PC-9 (cell line): ENCODE data around the gene PRICKLE2. TPM values are rescaled to one million over a fixed set of nuclear protein-coding genes. Genes with fewer than 3 reads are reported as not detected.
A peak's percentile ranks its signal among the peaks of the same experiment; 100 is the strongest.

Experiments
- BruUV-seq: library from RNA; stranded (reverse); fragments of 400-500 nt; replicated peaks from 2 replicates; lab custom pipeline; 2021; lab: Mats Ljungman, UMichigan
- CTCF ChIA-PET: fragments of 300-600 bp; sonication (Branson Sonifier 250); formaldehyde crosslinking; loops from one replicate; lab custom pipeline; 2022; ENCODE audit warnings: antibody characterized with exemption; lab: Charles Lee
- POLR2A ChIA-PET: fragments of 300-600 bp; sonication (Branson Sonifier 250); formaldehyde crosslinking; loops from one replicate; lab custom pipeline; 2022; ENCODE audit warnings: antibody characterized with exemption; ENCODE audit not compliant: unreplicated experiment; lab: Charles Lee
- DNase-seq, 2 experiments: peaks; one replicate each; pipeline versions ENCODE4 v3.0.0 to v3.0.0-alpha.2; 2015 to 2022; ENCODE audit warnings: mixed read lengths in 1 of 2
- H2AFZ ChIP-seq: fragments of 200-600 bp; sonication (generic); 2 replicates; pipeline ENCODE4 v1.8.1; 2017; ENCODE audit warnings: antibody characterized with exemption
- H3F3A ChIP-seq: fragments of 200-600 bp; sonication (generic); 2 replicates; pipeline ENCODE4 v1.8.1; 2017; ENCODE audit warnings: antibody characterized with exemption, mild to moderate bottlenecking, low read depth; ENCODE audit not compliant: insufficient read depth
- H3K27ac ChIP-seq: fragments of 200-600 bp; sonication (generic); 2 replicates; pipeline ENCODE4 v1.6.1; 2016; ENCODE audit warnings: mixed run types
- H3K27me3 ChIP-seq: fragments of 200-600 bp; sonication (generic); 2 replicates; pipeline ENCODE4 v1.6.1; 2016; ENCODE audit warnings: low read depth, mixed run types; ENCODE audit not compliant: insufficient read depth
- H3K36me3 ChIP-seq: fragments of 200-600 bp; sonication (generic); 2 replicates; pipeline ENCODE4 v1.6.1; 2016; ENCODE audit warnings: low read depth, mixed run types
- H3K4me1 ChIP-seq: fragments of 200-600 bp; sonication (generic); replicated peaks from 2 replicates; pipeline ENCODE4 v1.6.1; 2016; ENCODE audit warnings: mixed run types; ENCODE audit not compliant: insufficient read depth
- H3K4me2 ChIP-seq: fragments of 200-600 bp; sonication (generic); 2 replicates; pipeline ENCODE4 v1.6.1; 2017; ENCODE audit warnings: mixed run types
- H3K4me3 ChIP-seq: fragments of 200-600 bp; sonication (generic); 2 replicates; pipeline ENCODE4 v1.6.1; 2016; ENCODE audit warnings: mixed run types
- H3K79me2 ChIP-seq: fragments of 200-600 bp; sonication (generic); 2 replicates; pipeline ENCODE4 v1.6.1; 2017; ENCODE audit warnings: low read depth, mixed run types
- H3K9me2 ChIP-seq: fragments of 200-600 bp; sonication (generic); 2 replicates; pipeline ENCODE4 v1.8.1; 2017; ENCODE audit warnings: mild to moderate bottlenecking; ENCODE audit not compliant: insufficient read depth
- H3K9me3 ChIP-seq: fragments of 200-600 bp; sonication (generic); 2 replicates; pipeline ENCODE4 v1.8.1; 2016; ENCODE audit warnings: low read depth; ENCODE audit not compliant: insufficient read depth
- H4K20me1 ChIP-seq: fragments of 200-600 bp; sonication (generic); 2 replicates; pipeline ENCODE4 v1.8.1; 2017; ENCODE audit not compliant: insufficient read depth
- EZH2 ChIP-seq: fragments of 200-600 bp; sonication (generic); IDR thresholded peaks from 2 replicates; pipeline ENCODE4 v1.8.0; 2017; ENCODE audit warnings: antibody characterized with exemption, low read depth
- intact Hi-C: fragments of 100-400 bp; cut with micrococcal nuclease; formaldehyde crosslinking; loops from one replicate; pipeline ENCODE4 v1.10.0; 2022; ENCODE audit not compliant: unreplicated experiment
- total RNA-seq: library from RNA; stranded (reverse); gene quantifications from 2 replicates; pipeline ENCODE4 v1.2.3, GENCODE V29; 2021
- TF ChIP-seq, protein P1 (sequence below): fragments of 200-600 bp; sonication (generic); conservative IDR thresholded peaks from 2 replicates; pipeline ENCODE4 v1.6.1; 2017; ENCODE audit warnings: mixed run types, antibody characterized with exemption, mild to moderate bottlenecking, moderate library complexity

The PRICKLE2 gene
- total RNA-seq, 1 experiment from 2014 or later = 7.9 TPM

DNA sequence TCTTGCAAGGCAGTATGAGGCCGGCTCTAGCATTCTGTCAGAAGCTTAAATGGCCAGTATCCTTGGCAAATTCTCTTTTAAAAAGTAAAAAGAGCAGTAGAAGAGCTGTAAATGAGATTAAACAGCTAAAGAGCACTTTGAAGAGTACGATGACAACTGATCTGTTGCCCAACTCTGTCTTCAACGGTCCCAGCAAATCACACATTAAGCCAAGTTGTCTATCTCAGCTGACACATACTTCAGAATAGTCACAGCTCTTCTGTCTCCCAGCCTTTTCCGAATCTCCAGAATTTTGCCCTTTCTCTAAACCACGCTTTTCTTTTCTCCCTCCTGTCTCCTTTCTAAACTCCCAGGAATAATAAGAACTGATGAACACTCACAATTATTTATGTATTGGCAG is 51.7 kb downstream of the PRICKLE2 start:
- intact Hi-C loops = loop anchor here (5.0 kb wide), 2 partner anchors 71 to 179 kb away; no protein-coding TSS in a partner anchor
- no peaks in the 10 kb centered on the region for H3K79me2 ChIP-seq
- POLR2A ChIA-PET = interaction anchor here (0.6 kb wide), 1 partner anchor 176 kb away, joined by 6 read pairs; no protein-coding TSS in a partner anchor

DNA sequence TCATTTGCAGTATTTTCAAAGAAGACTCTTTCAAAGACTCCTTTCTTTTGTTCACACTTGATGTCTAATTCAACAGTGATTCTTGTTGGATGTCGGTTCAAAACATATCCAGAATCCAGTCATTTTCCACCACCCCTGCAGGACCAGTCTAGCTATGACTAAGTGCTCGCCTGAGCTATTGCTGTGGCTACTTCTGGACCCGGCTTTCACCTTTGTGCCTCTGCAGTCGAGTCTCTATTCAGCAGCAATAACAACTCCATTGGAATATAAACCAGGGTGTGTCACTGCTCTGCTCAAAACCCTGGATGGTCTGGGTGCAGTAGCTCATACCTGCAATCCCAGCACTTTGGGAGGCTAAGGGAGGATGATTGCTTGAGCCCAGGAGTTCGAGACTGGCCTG is 55.0 kb downstream of the PRICKLE2 start:
- Histone ChIP-seq H3K9me3 (no peaks in the 10 kb centered on the region), H3K4me1 (peaks cover 16% of the 10 kb centered on the region), H3F3A (no peaks in the 10 kb centered on the region), H3K9me2 (no peaks in the 10 kb centered on the region), H3K4me3 (no peak overlapping the region), H3K27me3 (no peaks in the 10 kb centered on the region), H2AFZ (no peak overlapping the region), H4K20me1 (no peaks in the 10 kb centered on the region), H3K36me3 (no peaks in the 10 kb centered on the region), H3K79me2 (no peaks in the 10 kb centered on the region), H3K4me2 (no peak overlapping the region), H3K27ac (no peak overlapping the region)
- ChIA-PET CTCF (no interaction called here), POLR2A (interaction anchor here (0.6 kb wide), 1 partner anchor 79 kb away, joined by 3 read pairs; no protein-coding TSS in a partner anchor)
- no TSS peak for BruUV-seq
- intact Hi-C loops = loop anchor here (5.0 kb wide), 2 partner anchors 68 to 182 kb away; no protein-coding TSS in a partner anchor
- no peak for DNase-seq
- TF ChIP-seq EZH2 = no peak
- TF ChIP-seq, protein P1, sequence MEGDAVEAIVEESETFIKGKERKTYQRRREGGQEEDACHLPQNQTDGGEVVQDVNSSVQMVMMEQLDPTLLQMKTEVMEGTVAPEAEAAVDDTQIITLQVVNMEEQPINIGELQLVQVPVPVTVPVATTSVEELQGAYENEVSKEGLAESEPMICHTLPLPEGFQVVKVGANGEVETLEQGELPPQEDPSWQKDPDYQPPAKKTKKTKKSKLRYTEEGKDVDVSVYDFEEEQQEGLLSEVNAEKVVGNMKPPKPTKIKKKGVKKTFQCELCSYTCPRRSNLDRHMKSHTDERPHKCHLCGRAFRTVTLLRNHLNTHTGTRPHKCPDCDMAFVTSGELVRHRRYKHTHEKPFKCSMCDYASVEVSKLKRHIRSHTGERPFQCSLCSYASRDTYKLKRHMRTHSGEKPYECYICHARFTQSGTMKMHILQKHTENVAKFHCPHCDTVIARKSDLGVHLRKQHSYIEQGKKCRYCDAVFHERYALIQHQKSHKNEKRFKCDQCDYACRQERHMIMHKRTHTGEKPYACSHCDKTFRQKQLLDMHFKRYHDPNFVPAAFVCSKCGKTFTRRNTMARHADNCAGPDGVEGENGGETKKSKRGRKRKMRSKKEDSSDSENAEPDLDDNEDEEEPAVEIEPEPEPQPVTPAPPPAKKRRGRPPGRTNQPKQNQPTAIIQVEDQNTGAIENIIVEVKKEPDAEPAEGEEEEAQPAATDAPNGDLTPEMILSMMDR = no peak

More for the DNA sequence above, 51.7 kb downstream of the PRICKLE2 start:
- no TSS peak for BruUV-seq
- DNase-seq = no peak
- CTCF ChIA-PET = no interaction called here
- no peaks in the 10 kb centered on the region for H3K9me3 ChIP-seq
- H3K36me3 ChIP-seq = no peaks in the 10 kb centered on the region
- no peaks in the 10 kb centered on the region for H4K20me1 ChIP-seq
- no peak overlapping the region for H3K27ac ChIP-seq
- no peak for TF ChIP-seq EZH2
- TF ChIP-seq, protein P1 = no peak
- H3K4me2 ChIP-seq = 0 out of 2 replicates have a peak overlapping the region, but pooled peaks have one; percentile 26
- no peak overlapping the region for H3K4me3 ChIP-seq
- H3K9me2 ChIP-seq = no peaks in the 10 kb centered on the region
- no peaks in the 10 kb centered on the region for H3K27me3 ChIP-seq
- H3F3A ChIP-seq = no peaks in the 10 kb centered on the region
- no peak overlapping the region for H2AFZ ChIP-seq
- peaks cover 24% of the 10 kb centered on the region for H3K4me1 ChIP-seq

DNA sequence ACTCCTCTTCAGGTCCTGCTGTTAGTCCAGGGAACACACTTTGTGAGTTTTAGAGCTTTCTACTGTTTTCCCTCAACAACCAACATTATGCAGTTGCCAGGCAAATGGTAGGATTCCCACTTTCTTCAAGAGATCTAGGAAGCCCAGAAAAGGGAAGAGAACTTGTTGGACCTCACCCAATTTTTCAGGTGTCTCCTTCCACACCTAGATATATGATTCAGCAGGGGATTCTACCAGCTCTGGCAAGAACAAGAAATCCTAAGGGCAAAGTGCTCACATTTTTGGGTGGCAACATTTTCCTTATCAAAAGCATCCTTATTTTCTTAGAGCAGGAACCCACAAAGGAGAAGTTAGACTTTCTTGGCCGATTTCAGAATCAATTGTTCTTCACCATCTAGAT is 57.4 kb downstream of the PRICKLE2 start:
- H3K4me3 ChIP-seq = no peak overlapping the region
- no peak for TF ChIP-seq EZH2
- TF ChIP-seq, protein P1 = no peak
- no peaks in the 10 kb centered on the region for H3K9me2 ChIP-seq
- POLR2A ChIA-PET = no interaction called here
- DNase-seq = no peak
- H3K9me3 ChIP-seq = no peaks in the 10 kb centered on the region
- H4K20me1 ChIP-seq = no peaks in the 10 kb centered on the region
- H3K27me3 ChIP-seq = no peaks in the 10 kb centered on the region
- no TSS peak for BruUV-seq
- no peak overlapping the region for H2AFZ ChIP-seq
- intact Hi-C loops = no loop called here
- H3F3A ChIP-seq = no peaks in the 10 kb centered on the region
- H3K4me1 ChIP-seq = peaks cover 6% of the 10 kb centered on the region; the same call in 1 of the 2 replicates
- H3K36me3 ChIP-seq = no peaks in the 10 kb centered on the region
- no peak overlapping the region for H3K27ac ChIP-seq
- no peak overlapping the region for H3K4me2 ChIP-seq
- CTCF ChIA-PET = no interaction called here
- H3K79me2 ChIP-seq = no peaks in the 10 kb centered on the region
